ENCODE measurements around the gene PHOX2B. TPM values are rescaled to one million over a fixed set of nuclear protein-coding genes. Genes with fewer than 3 reads are reported as not detected.

The PHOX2B gene
- total RNA-seq, 2 experiments from 2014 or later = not detected

- Mint-ChIP-seq H3K4me1 (no peaks in the 10 kb centered on the region), H3K36me3 (no peaks in the 10 kb centered on the region), H3K9me3 (no peaks in the 10 kb centered on the region), H3K27ac (no peak overlapping the region), H3K27me3 (peaks cover 4% of the 10 kb centered on the region), H3K4me3 (no peak overlapping the region)
- no peak for DNase-seq
These were observed 44.7 kb downstream of the PHOX2B start for GRCh38 chr4:41703785-41704184.

GRCh38 chr4:41702770-41703169 is 45.8 kb downstream of the PHOX2B start:
- Mint-ChIP-seq H3K4me3 (no peak overlapping the region), H3K36me3 (no peaks in the 10 kb centered on the region), H3K9me3 (no peaks in the 10 kb centered on the region), H3K27me3 (peaks cover 8% of the 10 kb centered on the region), H3K27ac (no peak overlapping the region), H3K4me1 (no peaks in the 10 kb centered on the region)
- DNase-seq = no peak

GRCh38 chr4:41701983-41702382 is 46.5 kb downstream of the PHOX2B start:
- Mint-ChIP-seq H3K27ac (no peak overlapping the region), H3K9me3 (no peaks in the 10 kb centered on the region), H3K36me3 (no peaks in the 10 kb centered on the region), H3K4me1 (no peaks in the 10 kb centered on the region), H3K4me3 (no peak overlapping the region), H3K27me3 (peaks cover 8% of the 10 kb centered on the region)
- DNase-seq = no peak

- Mint-ChIP-seq H3K27ac (no peak overlapping the region), H3K36me3 (no peaks in the 10 kb centered on the region), H3K4me1 (no peaks in the 10 kb centered on the region), H3K4me3 (no peak overlapping the region), H3K9me3 (no peaks in the 10 kb centered on the region), H3K27me3 (peaks cover 7% of the 10 kb centered on the region)
- no peak for DNase-seq
These were observed 51.8 kb downstream of the PHOX2B start for GRCh38 chr4:41696763-41697162.

GRCh38 chr4:41696131-41696530 is 52.4 kb downstream of the PHOX2B start:
- Mint-ChIP-seq H3K27me3 (peaks cover 7% of the 10 kb centered on the region), H3K4me1 (no peaks in the 10 kb centered on the region), H3K36me3 (no peaks in the 10 kb centered on the region), H3K9me3 (no peaks in the 10 kb centered on the region), H3K4me3 (no peak overlapping the region), H3K27ac (no peak overlapping the region)
- no peak for DNase-seq

Other genes starting within 250 kb of the PHOX2B start
- not detected for gene LIMCH1, start 210.6 kb downstream of the PHOX2B start, total RNA-seq
- gene TMEM33, start 186.7 kb upstream of the PHOX2B start, total RNA-seq = 10 to 100 TPM; 79.3 to 79.5 TPM
- under 1 TPM; 0.26 to 0.27 TPM for gene DCAF4L1, start 233.0 kb upstream of the PHOX2B start, total RNA-seq
- gene SLC30A9, start 241.8 kb upstream of the PHOX2B start, total RNA-seq = 10 to 100 TPM; 52.3 to 58.0 TPM